ENCODE data around the gene GOLGA8B.
"Not testable (repeated sequence)": the region's sequence is repeated elsewhere in the genome, so short reads cannot be mapped to it uniquely, and the experiment has no call there.

GOLGA8B gene

DNA sequence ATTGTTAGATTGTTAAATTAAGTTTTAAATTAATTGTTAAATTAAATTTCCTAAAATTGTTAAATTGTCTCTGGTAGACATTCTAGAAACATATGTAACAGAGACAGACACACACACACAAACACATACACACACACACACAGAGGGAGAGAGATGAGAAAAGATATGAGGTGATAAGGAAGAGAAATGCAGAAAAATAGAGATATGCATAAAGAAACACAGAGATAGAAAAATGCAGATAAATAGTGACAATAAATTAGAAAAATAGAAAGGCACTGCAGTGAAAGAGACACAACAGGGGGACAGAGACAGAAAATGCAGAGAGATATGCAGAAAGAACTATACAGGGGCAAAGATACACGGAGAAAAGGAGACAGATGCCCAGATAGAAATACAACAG is 25.1 kb upstream of the GOLGA8B start:
- H3K9me3 Mint-ChIP-seq = no peaks in the 10 kb centered on the region
- no peaks in the 10 kb centered on the region for H3K4me1 Mint-ChIP-seq
- ATAC-seq (no peak), DNase-seq (ENCODE audit: low spot score in 2 of 2) (no peak)
- no peak overlapping the region for H3K27ac Mint-ChIP-seq
- no peak overlapping the region for H3K4me3 Mint-ChIP-seq
- no peaks in the 10 kb centered on the region for H3K36me3 Mint-ChIP-seq

- Mint-ChIP-seq H3K4me3 (no peak overlapping the region), H3K36me3 (no peaks in the 10 kb centered on the region)
- no peak for ATAC-seq
Measured at GRCh38 chr15:34607832-34608231, 24.4 kb upstream of the GOLGA8B start.

DNA sequence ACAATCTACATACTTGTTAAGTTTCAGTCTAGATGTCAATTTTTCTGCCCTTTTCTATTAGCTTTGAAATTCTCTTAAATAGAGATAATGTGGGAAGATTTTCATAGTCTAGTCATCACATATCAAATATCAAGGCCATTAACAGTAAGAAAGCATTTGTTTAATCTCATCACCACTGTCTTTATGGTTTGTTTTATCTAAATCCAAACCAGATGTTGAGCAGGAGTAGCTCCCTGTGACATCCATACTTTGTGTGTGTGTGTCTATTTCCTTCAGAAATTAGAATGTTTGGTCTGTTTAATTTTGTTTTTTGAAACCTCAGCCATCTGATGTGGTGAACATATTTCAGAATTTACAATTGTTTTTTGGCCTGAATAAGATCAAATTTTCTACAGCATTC is 23.1 kb upstream of the GOLGA8B start:
- Mint-ChIP-seq H3K27ac (no peak overlapping the region), H3K4me1 (no peaks in the 10 kb centered on the region), H3K9me3 (no peaks in the 10 kb centered on the region), H3K36me3 (no peaks in the 10 kb centered on the region), H3K4me3 (no peak overlapping the region)
- ATAC-seq (no peak), DNase-seq (ENCODE audit: low spot score in 2 of 2) (no peak)

More at GRCh38 chr15:34607832-34608231, 24.4 kb upstream of the GOLGA8B start:
- H3K27ac Mint-ChIP-seq = no peak overlapping the region
- no peak for DNase-seq (ENCODE audit: low spot score in 2 of 2)
- H3K9me3 Mint-ChIP-seq = no peaks in the 10 kb centered on the region
- H3K4me1 Mint-ChIP-seq = no peaks in the 10 kb centered on the region

GRCh38 chr15:34606131-34606530 is 22.7 kb upstream of the GOLGA8B start:
- Mint-ChIP-seq H3K4me3 (no peak overlapping the region), H3K27ac (no peak overlapping the region), H3K36me3 (no peaks in the 10 kb centered on the region), H3K9me3 (no peaks in the 10 kb centered on the region), H3K4me1 (no peaks in the 10 kb centered on the region)
- ATAC-seq (no peak), DNase-seq (ENCODE audit: low spot score in 2 of 2) (no peak)

DNA sequence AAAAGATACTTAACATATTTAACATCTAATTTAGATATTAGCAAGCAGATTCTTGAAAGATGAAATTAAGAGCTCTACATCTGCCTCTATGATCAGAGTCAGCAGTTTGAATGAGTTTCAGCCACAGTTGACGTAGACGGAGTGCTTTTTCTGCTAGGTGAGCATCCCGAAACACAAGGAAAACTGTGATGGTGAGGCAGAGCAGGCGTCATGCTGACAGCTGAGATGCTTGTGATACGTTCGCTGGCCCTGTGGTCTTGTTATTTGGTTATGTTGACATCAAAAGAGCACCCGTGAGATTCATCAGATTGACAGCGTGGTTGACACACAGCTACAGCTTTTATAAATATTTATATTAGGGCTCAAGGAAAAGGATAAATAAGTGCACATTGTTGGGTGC is 19.6 kb upstream of the GOLGA8B start:
- no peaks in the 10 kb centered on the region for H3K4me1 Mint-ChIP-seq
- H3K36me3 Mint-ChIP-seq = no peaks in the 10 kb centered on the region
- H3K27ac Mint-ChIP-seq = no peak overlapping the region
- no peak overlapping the region for H3K4me3 Mint-ChIP-seq
- ATAC-seq = no peak
- H3K9me3 Mint-ChIP-seq = no peaks in the 10 kb centered on the region
- no peak for DNase-seq (ENCODE audit: low spot score in 2 of 2)

DNA sequence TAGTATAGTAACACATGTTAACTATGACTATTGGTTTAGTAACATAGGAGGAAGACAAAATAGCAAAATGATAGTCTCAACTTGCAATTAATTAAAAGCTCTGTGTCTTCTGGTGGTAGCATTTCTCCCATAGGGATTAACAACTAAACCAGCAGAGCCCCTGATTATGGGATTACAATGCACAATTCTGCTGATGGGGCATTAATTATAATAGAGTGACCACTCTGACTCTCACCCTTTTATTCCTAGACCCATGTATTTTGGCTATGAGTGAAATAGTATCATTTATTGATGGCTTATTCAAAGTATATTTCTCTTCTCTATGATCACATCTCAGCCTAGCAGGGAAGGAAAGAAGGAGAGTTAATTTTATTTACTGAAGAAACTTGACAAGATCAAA is 17.5 kb upstream of the GOLGA8B start:
- H3K9me3 Mint-ChIP-seq = no peaks in the 10 kb centered on the region
- H3K36me3 Mint-ChIP-seq = no peaks in the 10 kb centered on the region
- no peaks in the 10 kb centered on the region for H3K4me1 Mint-ChIP-seq
- H3K4me3 Mint-ChIP-seq = no peak overlapping the region
- DNase-seq (ENCODE audit: low spot score in 2 of 2) (no peak), ATAC-seq (no peak)
- H3K27ac Mint-ChIP-seq = no peak overlapping the region

- H3K27ac Mint-ChIP-seq = no peak overlapping the region
- H3K36me3 Mint-ChIP-seq = no peaks in the 10 kb centered on the region
- no peak overlapping the region for H3K4me3 Mint-ChIP-seq
- no peak for DNase-seq (ENCODE audit: low spot score in 2 of 2)
- no peaks in the 10 kb centered on the region for H3K4me1 Mint-ChIP-seq
- H3K9me3 Mint-ChIP-seq = no peaks in the 10 kb centered on the region
- no peak for ATAC-seq
Measured at GRCh38 chr15:34598799-34599585, 15.5 kb upstream of the GOLGA8B start.

- no peaks in the 10 kb centered on the region for H3K4me1 Mint-ChIP-seq
- no peaks in the 10 kb centered on the region for H3K9me3 Mint-ChIP-seq
- ATAC-seq (no peak), DNase-seq (ENCODE audit: low spot score in 2 of 2) (no peak)
- no peak overlapping the region for H3K4me3 Mint-ChIP-seq
- H3K27ac Mint-ChIP-seq = no peak overlapping the region
- no peaks in the 10 kb centered on the region for H3K36me3 Mint-ChIP-seq
Measured at GRCh38 chr15:34597316-34597715, 13.9 kb upstream of the GOLGA8B start.

DNA sequence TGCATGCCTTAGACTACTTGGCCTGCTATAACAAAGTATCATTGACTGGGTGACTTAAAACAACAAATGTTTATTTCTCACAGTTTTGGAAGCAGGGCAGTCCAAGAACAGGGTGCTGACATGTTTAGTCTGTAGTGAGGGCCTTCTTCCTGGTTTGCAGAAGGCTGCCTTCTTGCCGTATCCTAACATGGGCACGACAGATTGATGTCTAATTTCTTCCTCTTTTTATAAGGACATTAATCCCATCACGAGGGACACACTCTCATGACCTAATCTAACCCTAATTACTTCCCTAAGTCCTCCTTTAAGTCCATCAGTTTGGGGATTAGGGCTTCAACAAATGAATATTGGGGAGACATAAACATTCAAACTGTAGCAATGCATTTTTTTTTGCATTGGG is 10.9 kb upstream of the GOLGA8B start:
- no peak overlapping the region for H3K27ac Mint-ChIP-seq
- H3K4me3 Mint-ChIP-seq = no peak overlapping the region
- DNase-seq (ENCODE audit: low spot score in 2 of 2) (no peak), ATAC-seq (no peak)
- no peaks in the 10 kb centered on the region for H3K4me1 Mint-ChIP-seq
- H3K9me3 Mint-ChIP-seq = no peaks in the 10 kb centered on the region
- H3K36me3 Mint-ChIP-seq = no peaks in the 10 kb centered on the region

GRCh38 chr15:34591306-34591705 is 7.9 kb upstream of the GOLGA8B start:
- H3K27ac Mint-ChIP-seq = no peak overlapping the region
- H3K4me3 Mint-ChIP-seq = no peak overlapping the region
- peaks cover 6% of the 10 kb centered on the region for H3K4me1 Mint-ChIP-seq
- no peak for DNase-seq (ENCODE audit: low spot score in 2 of 2)
- no peaks in the 10 kb centered on the region for H3K36me3 Mint-ChIP-seq
- no peak for ATAC-seq
- no peaks in the 10 kb centered on the region for H3K9me3 Mint-ChIP-seq

DNA sequence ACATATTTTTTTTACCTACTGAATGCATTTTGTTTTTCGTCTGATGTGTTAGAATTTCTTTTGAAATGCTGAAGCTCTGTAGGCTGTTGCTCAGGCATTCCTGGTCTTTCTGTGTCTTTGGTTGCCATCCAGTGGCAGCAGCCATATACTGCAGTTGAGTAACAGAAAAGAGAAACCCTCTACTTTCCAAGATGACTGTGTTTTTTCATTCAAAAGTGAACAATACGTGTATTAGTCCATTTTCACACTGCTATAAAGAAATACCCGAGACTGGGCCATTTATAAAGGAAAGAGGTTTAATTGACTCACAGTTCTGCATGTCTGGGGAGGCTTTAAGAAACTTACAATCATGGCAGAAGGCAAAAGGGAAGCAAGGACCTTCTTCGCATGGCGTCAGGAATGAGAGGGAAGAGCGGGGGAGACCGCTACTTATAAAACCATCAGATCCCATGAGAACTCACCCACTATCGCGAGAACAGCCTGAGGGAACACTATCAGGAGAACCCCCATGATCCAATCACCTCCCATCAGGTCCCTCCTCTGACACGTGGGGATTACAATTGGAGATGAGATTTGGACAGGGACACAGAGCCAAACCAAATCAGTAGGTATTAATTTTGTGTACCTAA is 4.7 kb upstream of the GOLGA8B start:
- Mint-ChIP-seq H3K4me1 (peaks cover 17% of the 10 kb centered on the region), H3K9me3 (no peaks in the 10 kb centered on the region), H3K4me3 (peak overlapping the region; percentile 67), H3K27ac (peak overlapping the region; percentile 71), H3K36me3 (no peaks in the 10 kb centered on the region)
- ATAC-seq (peak; percentile 65), DNase-seq (ENCODE audit: low spot score in 2 of 2) (peak in 1 of 2 donors; percentile 66)

GRCh38 chr15:34585966-34586365 is 2.5 kb upstream of the GOLGA8B start:
- ATAC-seq; H3K27ac Mint-ChIP-seq; H3K4me3 Mint-ChIP-seq; DNase-seq (ENCODE audit: low spot score in 2 of 2); H3K9me3 Mint-ChIP-seq; H3K36me3 Mint-ChIP-seq: not testable (repeated sequence)
- peaks cover 33% of the 10 kb centered on the region for H3K4me1 Mint-ChIP-seq

- no peaks in the 10 kb centered on the region for H3K36me3 Mint-ChIP-seq
- no peak overlapping the region for H3K4me3 Mint-ChIP-seq
Measured at GRCh38 chr15:34584996-34585395, 1.5 kb upstream of the GOLGA8B start.

DNA sequence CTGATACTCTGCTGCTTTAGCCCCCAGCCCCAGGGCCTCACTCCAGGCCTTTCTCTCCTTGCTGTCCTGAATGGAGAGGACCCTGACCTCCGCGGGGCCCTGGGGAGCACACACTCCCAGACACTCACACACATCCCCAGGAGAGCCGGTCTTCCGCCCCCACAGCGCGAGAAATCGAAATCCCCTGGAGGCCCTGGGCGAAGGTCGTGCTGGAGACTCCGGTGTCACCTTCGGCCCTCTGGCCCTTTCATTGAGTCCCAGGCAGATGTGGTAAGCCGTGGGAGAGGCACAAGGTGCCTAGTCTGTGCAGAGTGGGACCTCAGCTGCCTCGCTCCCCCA is 848 bp upstream of the GOLGA8B start:
- Mint-ChIP-seq H3K27ac (peak overlapping the region; percentile 83), H3K36me3 (no peaks in the 10 kb centered on the region), H3K4me1 (peaks cover 41% of the 10 kb centered on the region), H3K4me3 (peak overlapping the region; percentile 84), H3K9me3 (no peaks in the 10 kb centered on the region)
- ATAC-seq (no peak), DNase-seq (ENCODE audit: low spot score in 2 of 2) (no peak)

More at GRCh38 chr15:34584996-34585395, 1.5 kb upstream of the GOLGA8B start:
- DNase-seq (ENCODE audit: low spot score in 2 of 2) = no peak
- ATAC-seq = no peak
- Mint-ChIP-seq H3K27ac (no peak overlapping the region), H3K9me3 (no peaks in the 10 kb centered on the region), H3K4me1 (peaks cover 34% of the 10 kb centered on the region)

DNA sequence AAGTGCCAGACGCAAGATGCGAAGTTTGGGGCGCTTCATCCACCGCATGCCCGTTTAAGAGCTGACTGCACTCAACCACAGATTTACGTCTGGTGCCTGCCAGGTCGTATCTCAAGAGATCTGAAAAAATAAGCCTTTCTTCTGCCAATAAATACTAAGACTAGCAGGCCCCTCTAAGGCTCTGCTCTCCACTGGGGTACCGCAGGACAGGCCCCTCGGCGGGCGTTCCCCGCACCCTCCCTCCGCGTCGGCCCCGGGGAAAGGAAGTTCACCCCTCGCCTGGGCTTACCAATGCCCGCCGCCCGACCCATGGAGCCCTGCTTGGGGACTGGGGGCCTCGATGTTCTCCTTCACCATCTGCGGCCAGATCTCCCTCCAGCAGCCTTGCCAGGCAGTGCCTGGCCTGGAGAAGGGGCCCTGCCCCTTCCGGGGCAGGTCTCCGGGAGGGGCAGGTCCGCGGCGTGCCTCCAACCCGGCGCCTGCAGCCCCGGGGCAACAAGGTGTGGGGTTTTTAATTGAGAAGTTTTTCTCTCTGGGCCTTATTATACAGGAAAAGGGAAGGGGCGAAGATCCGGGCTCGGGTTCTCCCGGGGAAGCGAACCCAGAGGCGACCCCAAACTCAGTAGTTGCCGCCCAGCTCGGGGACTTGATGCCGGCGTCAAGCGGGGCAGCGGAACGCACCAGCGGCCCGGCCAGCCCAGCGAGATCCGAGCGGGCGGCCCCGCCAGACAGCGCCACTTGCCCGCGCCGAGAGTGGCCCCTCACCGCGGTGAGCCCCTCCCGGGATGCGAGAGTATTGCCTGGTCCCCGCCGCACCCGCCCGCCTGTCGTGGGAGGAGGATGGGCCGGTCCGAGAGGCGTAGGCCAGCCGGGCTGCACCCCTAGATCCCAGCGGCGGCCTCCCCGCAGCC is 735 bp downstream of the GOLGA8B start:
- H3K4me1 Mint-ChIP-seq = peaks cover 51% of the 10 kb centered on the region
- peak overlapping the region; percentile 84 for H3K4me3 Mint-ChIP-seq
- H3K9me3 Mint-ChIP-seq = no peaks in the 10 kb centered on the region
- peaks cover 5% of the 10 kb centered on the region for H3K36me3 Mint-ChIP-seq
- DNase-seq (ENCODE audit: low spot score in 2 of 2) (peak in 1 of 2 donors; percentile 70), ATAC-seq (peak; percentile 62)
- peak overlapping the region; percentile 92 for H3K27ac Mint-ChIP-seq
